Glutamatergic neuron (in vitro differentiated cells): ENCODE results near the gene CLINT1. TPM values are rescaled to one million over a fixed set of nuclear protein-coding genes. Genes with fewer than 3 reads are reported as not detected.

Experiments used
- DNase-seq: peaks from one replicate; pipeline ENCODE4 v3.0.0; 2022
- H3K27ac Mint-ChIP-seq: one replicate; pipeline ENCODE4 v1.8.0; 2020; ENCODE audit warnings: mild to moderate bottlenecking, mixed read lengths, inconsistent platforms; ENCODE audit not compliant: unreplicated experiment
- H3K27me3 Mint-ChIP-seq: one replicate; pipeline ENCODE4 v1.8.0; 2020; ENCODE audit warnings: mild to moderate bottlenecking, moderate library complexity, mixed read lengths, inconsistent platforms; ENCODE audit not compliant: unreplicated experiment
- H3K36me3 Mint-ChIP-seq: one replicate; pipeline ENCODE4 v1.8.0; 2020; ENCODE audit warnings: mild to moderate bottlenecking, mixed read lengths, inconsistent platforms; ENCODE audit not compliant: unreplicated experiment
- H3K4me1 Mint-ChIP-seq: one replicate; pipeline ENCODE4 v1.8.0; 2020; ENCODE audit warnings: mild to moderate bottlenecking, low read depth, mixed read lengths, inconsistent platforms; ENCODE audit not compliant: unreplicated experiment
- H3K4me3 Mint-ChIP-seq: one replicate; pipeline ENCODE4 v1.8.0; 2020; ENCODE audit warnings: mild to moderate bottlenecking, mixed read lengths, inconsistent platforms; ENCODE audit not compliant: unreplicated experiment
- H3K9me3 Mint-ChIP-seq: one replicate; pipeline ENCODE4 v1.8.0; 2020; ENCODE audit warnings: mild to moderate bottlenecking, moderate library complexity, mixed read lengths, inconsistent platforms; ENCODE audit not compliant: unreplicated experiment
- CTCF ChIP-seq: fragments of 200-600 bp; sonication (generic); IDR thresholded peaks from one replicate; pipeline ENCODE4 v1.5.0; 2021; ENCODE audit not compliant: partially characterized antibody, unreplicated experiment
- total RNA-seq: library from RNA; stranded (reverse); fragmentation: NEBNext Ultra II Directional; extraction: Animal tissue kit (Norgen Biotek cat#: 25700); gene quantifications from one replicate; pipeline ENCODE4 v1.2.1, GENCODE V29; 2021; ENCODE audit not compliant: unreplicated experiment

The CLINT1 gene
- total RNA-seq, 1 donor from 2014 or later, result 38.0 TPM

- no peak overlapping the region for H3K4me3 Mint-ChIP-seq
- no peak for DNase-seq
- H3K36me3 Mint-ChIP-seq, result no peaks in the 10 kb centered on the region
- no peaks in the 10 kb centered on the region for H3K27me3 Mint-ChIP-seq
- no peak for TF ChIP-seq CTCF
- no peaks in the 10 kb centered on the region for H3K4me1 Mint-ChIP-seq
- no peak overlapping the region for H3K27ac Mint-ChIP-seq
- H3K9me3 Mint-ChIP-seq, result no peaks in the 10 kb centered on the region
Measured at GRCh38 chr5:157835041-157835440, 23.9 kb downstream of the CLINT1 start.

- no peak overlapping the region for H3K27ac Mint-ChIP-seq
- no peaks in the 10 kb centered on the region for H3K27me3 Mint-ChIP-seq
- H3K9me3 Mint-ChIP-seq, result no peaks in the 10 kb centered on the region
- H3K4me1 Mint-ChIP-seq, result no peaks in the 10 kb centered on the region
- no peak for DNase-seq
- H3K36me3 Mint-ChIP-seq, result no peaks in the 10 kb centered on the region
- peak; percentile 58 for TF ChIP-seq CTCF
- H3K4me3 Mint-ChIP-seq, result no peak overlapping the region
Measured at GRCh38 chr5:157828944-157829639, 29.9 kb downstream of the CLINT1 start.

GRCh38 chr5:157828105-157828943 lies 30.6 kb downstream of the CLINT1 start:
- H3K4me3 Mint-ChIP-seq, result no peak overlapping the region
- H3K27ac Mint-ChIP-seq, result no peak overlapping the region
- H3K27me3 Mint-ChIP-seq, result no peaks in the 10 kb centered on the region
- no peaks in the 10 kb centered on the region for H3K9me3 Mint-ChIP-seq
- TF ChIP-seq CTCF, result no peak
- DNase-seq, result no peak
- no peaks in the 10 kb centered on the region for H3K36me3 Mint-ChIP-seq
- no peaks in the 10 kb centered on the region for H3K4me1 Mint-ChIP-seq

DNA sequence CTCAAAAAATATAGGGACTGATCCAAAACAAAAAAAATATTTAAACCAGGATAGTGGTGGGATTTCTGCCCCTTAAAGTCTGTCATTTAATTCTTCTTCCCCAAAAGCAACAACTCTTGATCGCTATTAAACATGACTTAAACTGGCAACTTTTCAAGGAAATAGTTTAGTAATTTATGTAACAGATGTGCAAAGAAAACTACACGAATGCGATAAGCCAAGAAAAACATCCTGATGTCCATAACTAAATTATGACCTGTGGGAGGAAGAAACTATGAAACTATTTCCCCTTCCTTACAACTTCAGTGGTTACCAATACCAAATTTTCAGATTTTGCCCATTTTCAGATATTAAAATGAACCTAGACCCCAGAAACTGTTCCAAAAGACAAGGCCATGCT lies 31.5 kb downstream of the CLINT1 start:
- no peaks in the 10 kb centered on the region for H3K9me3 Mint-ChIP-seq
- H3K4me3 Mint-ChIP-seq, result no peak overlapping the region
- peaks cover 1% of the 10 kb centered on the region for H3K4me1 Mint-ChIP-seq
- DNase-seq, result no peak
- no peak overlapping the region for H3K27ac Mint-ChIP-seq
- H3K27me3 Mint-ChIP-seq, result no peaks in the 10 kb centered on the region
- no peaks in the 10 kb centered on the region for H3K36me3 Mint-ChIP-seq
- no peak for TF ChIP-seq CTCF

- H3K27ac Mint-ChIP-seq, result no peak overlapping the region
- TF ChIP-seq CTCF, result no peak
- H3K36me3 Mint-ChIP-seq, result no peaks in the 10 kb centered on the region
- no peak overlapping the region for H3K4me3 Mint-ChIP-seq
- peaks cover 1% of the 10 kb centered on the region for H3K9me3 Mint-ChIP-seq
- peaks cover 9% of the 10 kb centered on the region for H3K4me1 Mint-ChIP-seq
- no peak for DNase-seq
- no peaks in the 10 kb centered on the region for H3K27me3 Mint-ChIP-seq
Measured at GRCh38 chr5:157823655-157824054, 35.3 kb downstream of the CLINT1 start.
